ENCODE measurements around the gene RASGRF2. TPM values are rescaled to one million over a fixed set of nuclear protein-coding genes. Genes with fewer than 3 reads are reported as not detected.
"Not testable (repeated sequence)": the region's sequence is repeated elsewhere in the genome, so short reads cannot be mapped to it uniquely, and the experiment has no call there.

Gene RASGRF2
- total RNA-seq, 2 experiments from 2014 or later: 7.5 to 7.8 TPM

GRCh38 chr5:81268521-81269196, 308.5 kb downstream of the RASGRF2 start:
- POLR2A ChIA-PET: no interaction called here
- no peak overlapping the region for H3K27ac Mint-ChIP-seq

GRCh38 chr5:81269751-81270393, 309.7 kb downstream of the RASGRF2 start:
- Mint-ChIP-seq H3K4me1 (peaks cover 9% of the 10 kb centered on the region), H3K27me3 (no peaks in the 10 kb centered on the region), H3K36me3 (ENCODE audit: low read depth) (peaks cover 9% of the 10 kb centered on the region), H3K27ac (no peak overlapping the region), H3K4me3 (no peak overlapping the region), H3K9me3 (peaks cover 26% of the 10 kb centered on the region)
- POLR2A ChIA-PET: no interaction called here
- CTCF ChIA-PET: interaction anchor here (0.6 to 0.7 kb wide), 3 partner anchors 8 to 319 kb away, joined by 3 read pairs; no protein-coding TSS in a partner anchor
- DNase-seq: no peak

More at GRCh38 chr5:81268521-81269196, 308.5 kb downstream of the RASGRF2 start:
- Mint-ChIP-seq H3K36me3 (ENCODE audit: low read depth) (peaks cover 9% of the 10 kb centered on the region), H3K4me1 (peaks cover 9% of the 10 kb centered on the region), H3K4me3 (no peak overlapping the region), H3K27me3 (no peaks in the 10 kb centered on the region), H3K9me3 (peaks cover 21% of the 10 kb centered on the region)
- CTCF ChIA-PET: interaction anchor here (0.6 to 0.7 kb wide), 3 partner anchors 9 to 318 kb away, joined by 3 read pairs; no protein-coding TSS in a partner anchor
- no peak for DNase-seq

- POLR2A ChIA-PET, H3K4me3 Mint-ChIP-seq, H3K27me3 Mint-ChIP-seq, CTCF ChIA-PET, DNase-seq, H3K4me1 Mint-ChIP-seq, H3K27ac Mint-ChIP-seq: not testable (repeated sequence)
- peaks cover 32% of the 10 kb centered on the region for H3K9me3 Mint-ChIP-seq
- peaks cover 12% of the 10 kb centered on the region for H3K36me3 Mint-ChIP-seq (ENCODE audit: low read depth)
These were observed 310.3 kb downstream of the RASGRF2 start for GRCh38 chr5:81270394-81271027.

All from activated CD4-positive, alpha-beta T cell treated with anti-CD3 and anti-CD28 coated beads, Interleukin-2, amount 10 ng/mL, durations not matched to agents 7 days and 5 days (primary cell).